HG03571 (cell line): ENCODE measurements around the gene FREY1.
"Not testable (repeated sequence)": the region's sequence is repeated elsewhere in the genome, so short reads cannot be mapped to it uniquely, and the experiment has no call there.

Experiments
- ATAC-seq: cut with Tn5 transposase; IDR thresholded peaks from one replicate; pipeline ENCODE4 v1.9.1; 2021; ENCODE audit not compliant: unreplicated experiment

FREY1 gene

GRCh38 chr11:45917286-45917622 is 10.2 kb upstream of the FREY1 start:
- no peak for ATAC-seq

GRCh38 chr11:45915446-45915845 is 8.4 kb upstream of the FREY1 start:
- no peak for ATAC-seq

- no peak for ATAC-seq
These were observed 7.0 kb upstream of the FREY1 start for GRCh38 chr11:45913942-45914635.

GRCh38 chr11:45913514-45913913 is 6.4 kb upstream of the FREY1 start:
- ATAC-seq, result no peak

- ATAC-seq, result no peak
These were observed 3.6 kb upstream of the FREY1 start for GRCh38 chr11:45910623-45911022.

GRCh38 chr11:45909594-45910475 is 2.8 kb upstream of the FREY1 start:
- no peak for ATAC-seq

- ATAC-seq, result no peak
These were observed 870 bp upstream of the FREY1 start for GRCh38 chr11:45907911-45908370.

- no peak for ATAC-seq
These were observed 882 bp downstream of the FREY1 start for GRCh38 chr11:45906096-45906682.

GRCh38 chr11:45905576-45905975 is 1.5 kb downstream of the FREY1 start:
- ATAC-seq, result not testable (repeated sequence)

- no peak for ATAC-seq
These were observed 2.0 kb downstream of the FREY1 start for GRCh38 chr11:45905095-45905494.

- no peak for ATAC-seq
These were observed 2.7 kb downstream of the FREY1 start for GRCh38 chr11:45904309-45904915.

GRCh38 chr11:45902452-45903380 is 4.4 kb downstream of the FREY1 start:
- ATAC-seq, result no peak

GRCh38 chr11:45901626-45902025 is 5.4 kb downstream of the FREY1 start:
- no peak for ATAC-seq

- no peak for ATAC-seq
These were observed 6.0 kb downstream of the FREY1 start for GRCh38 chr11:45900916-45901617.

- not testable (repeated sequence) for ATAC-seq
These were observed 6.8 kb downstream of the FREY1 start for GRCh38 chr11:45900175-45900800.

GRCh38 chr11:45899448-45900174 is 7.5 kb downstream of the FREY1 start:
- peak; percentile 46 for ATAC-seq

GRCh38 chr11:45899086-45899447 is 8.0 kb downstream of the FREY1 start:
- no peak for ATAC-seq

GRCh38 chr11:45897556-45897955 is 9.5 kb downstream of the FREY1 start:
- no peak for ATAC-seq
